GM23338 (cell line): Measurements from ENCODE around the gene BTBD9. TPM values are rescaled to one million over a fixed set of nuclear protein-coding genes. Genes with fewer than 3 reads are reported as not detected.

Experiments
- ATAC-seq: fragments of 200-7000 bp; cut with Tn5 transposase; 3 replicates; pipeline ENCODE4 v1.9.1; 2020
- DNase-seq: peaks from one replicate; pipeline ENCODE4 v3.0.0-alpha.2; 2015; ENCODE audit warnings: low spot score
- H2AFZ ChIP-seq: fragments of 200-600 bp; sonication (generic); 2 replicates; pipeline ENCODE4 v1.8.0; 2016; ENCODE audit warnings: antibody characterized with exemption, mild to moderate bottlenecking, moderate library complexity
- H3F3A ChIP-seq: fragments of 200-600 bp; sonication (generic); replicated peaks from 2 replicates; pipeline ENCODE4 v1.8.0; 2017; ENCODE audit warnings: antibody characterized with exemption, mixed run types, low read depth
- H3K27ac ChIP-seq: fragments of 200-600 bp; sonication (generic); 2 replicates; pipeline ENCODE4 v1.6.1; 2016; ENCODE audit warnings: low read depth
- H3K27me3 ChIP-seq: fragments of 200-600 bp; sonication (generic); 2 replicates; pipeline ENCODE4 v1.8.0; 2016; ENCODE audit warnings: mild to moderate bottlenecking, mixed run types, moderate library complexity; ENCODE audit not compliant: insufficient read depth
- H3K36me3 ChIP-seq: fragments of 200-600 bp; sonication (generic); 2 replicates; pipeline ENCODE4 v1.8.0; 2016; ENCODE audit warnings: mild to moderate bottlenecking; ENCODE audit not compliant: insufficient read depth
- H3K4me1 ChIP-seq: fragments of 200-600 bp; sonication (generic); 2 replicates; pipeline ENCODE4 v1.8.0; 2016; ENCODE audit warnings: mild to moderate bottlenecking, moderate library complexity; ENCODE audit not compliant: insufficient read depth
- H3K4me2 ChIP-seq: fragments of 200-600 bp; sonication (generic); 2 replicates; pipeline ENCODE4 v1.7.1; 2017; ENCODE audit warnings: mixed run types
- H3K4me3 ChIP-seq: fragments of 200-600 bp; sonication (generic); 2 replicates; pipeline ENCODE4 v1.6.1; 2016; ENCODE audit warnings: mixed run types
- H3K79me2 ChIP-seq: fragments of 200-600 bp; sonication (generic); replicated peaks from 2 replicates; pipeline ENCODE4 v1.8.0; 2017; ENCODE audit warnings: mild to moderate bottlenecking; ENCODE audit not compliant: insufficient read depth
- H3K9me2 ChIP-seq: fragments of 200-600 bp; sonication (generic); 2 replicates; pipeline ENCODE4 v1.8.0; 2017; ENCODE audit not compliant: insufficient read depth
- H4K20me1 ChIP-seq: fragments of 200-600 bp; sonication (generic); replicated peaks from 2 replicates; pipeline ENCODE4 v1.8.0; 2017; ENCODE audit warnings: mild to moderate bottlenecking; ENCODE audit not compliant: insufficient read depth
- H3K27ac Mint-ChIP-seq: 2 replicates; pipeline ENCODE4 v1.8.0; 2020; ENCODE audit warnings: inconsistent platforms, mild to moderate bottlenecking, moderate library complexity, mixed read lengths
- H3K27me3 Mint-ChIP-seq: 3 replicates; pipeline ENCODE4 v1.8.0; 2022; ENCODE audit warnings: low read depth, mild to moderate bottlenecking, moderate library complexity, mixed read lengths, inconsistent platforms; ENCODE audit not compliant: insufficient read depth, poor library complexity
- H3K36me3 Mint-ChIP-seq: 3 replicates; pipeline ENCODE4 v1.8.0; 2021; ENCODE audit warnings: low read depth, mild to moderate bottlenecking, inconsistent platforms, moderate library complexity, mixed read lengths
- H3K4me1 Mint-ChIP-seq: 3 replicates; pipeline ENCODE4 v1.8.0; 2020; ENCODE audit warnings: mild to moderate bottlenecking, inconsistent platforms, mixed read lengths
- H3K4me3 Mint-ChIP-seq: 3 replicates; pipeline ENCODE4 v1.8.0; 2021; ENCODE audit warnings: moderate library complexity, mild to moderate bottlenecking, inconsistent platforms, mixed read lengths
- H3K9me3 Mint-ChIP-seq: 3 replicates; pipeline ENCODE4 v1.8.0; 2020; ENCODE audit warnings: moderate library complexity, mild to moderate bottlenecking, inconsistent platforms, mixed read lengths
- CREB1 ChIP-seq: fragments of 250-450 bp; sonication (Bioruptor Pico); IDR thresholded peaks from 2 replicates; pipeline ENCODE4 v1.5.0; 2020; ENCODE audit warnings: low read depth, mild to moderate bottlenecking, moderate library complexity
- CTCF ChIP-seq, 2 experiments: fragments of 200-600 bp in 1 of 2; sonication (generic) in 1 of 2; conservative IDR thresholded peaks; 2 replicates each; pipeline versions ENCODE4 v1.5.1 to v1.6.1; 2016 to 2017; ENCODE audit warnings: antibody characterized with exemption in 2 of 2, low read depth in 2 of 2, mild to moderate bottlenecking in 2 of 2, moderate library complexity in 1 of 2
- ETS1 ChIP-seq: IDR thresholded peaks from 2 replicates; pipeline ENCODE4 v1.6.1; 2016; ENCODE audit warnings: antibody characterized with exemption
- EZH2 ChIP-seq: fragments of 200-600 bp; sonication (generic); IDR thresholded peaks from one replicate; pipeline ENCODE4 v1.8.0; 2017; ENCODE audit warnings: antibody characterized with exemption, mild to moderate bottlenecking, low read depth; ENCODE audit not compliant: unreplicated experiment
- EZH2phosphoT487 ChIP-seq: fragments of 200-600 bp; sonication (generic); IDR thresholded peaks from one replicate; pipeline ENCODE4 v1.8.1; 2018; ENCODE audit warnings: antibody characterized with exemption; ENCODE audit not compliant: unreplicated experiment
- JUNB ChIP-seq: IDR thresholded peaks from one replicate; pipeline ENCODE4 v1.6.1; 2016; ENCODE audit warnings: antibody characterized with exemption; ENCODE audit not compliant: unreplicated experiment
- NANOG ChIP-seq: IDR thresholded peaks from 2 replicates; pipeline ENCODE4 v1.6.1; 2016; ENCODE audit warnings: antibody characterized with exemption, borderline replicate concordance
- POLR2AphosphoS5 ChIP-seq: IDR thresholded peaks from 2 replicates; pipeline ENCODE4 v1.6.1; 2016; ENCODE audit warnings: antibody characterized with exemption, low read depth
- REST ChIP-seq: IDR thresholded peaks from one replicate; pipeline ENCODE4 v1.6.1; 2018; ENCODE audit warnings: antibody characterized with exemption; ENCODE audit not compliant: unreplicated experiment
- STAT1 ChIP-seq: IDR thresholded peaks from one replicate; pipeline ENCODE4 v1.6.1; 2016; ENCODE audit warnings: antibody characterized with exemption; ENCODE audit not compliant: unreplicated experiment
- ZNF114 ChIP-seq: fragments of 250-450 bp; sonication (Bioruptor Pico); IDR thresholded peaks from 2 replicates; pipeline ENCODE4 v1.5.0; 2020; ENCODE audit warnings: mild to moderate bottlenecking, moderate library complexity
- ZNF331 ChIP-seq: fragments of 250-450 bp; sonication (Bioruptor Pico); IDR thresholded peaks from 2 replicates; pipeline ENCODE4 v1.5.0; 2020; ENCODE audit warnings: low read depth, mild to moderate bottlenecking, moderate library complexity
- ZNF462 ChIP-seq: fragments of 250-450 bp; sonication (Bioruptor Pico); IDR thresholded peaks from 2 replicates; pipeline ENCODE4 v1.5.0; 2020; ENCODE audit warnings: mild to moderate bottlenecking, moderate library complexity
- polyA plus RNA-seq: library from polyadenylated mRNA; unstranded; fragments of >200 nt; fragmentation: Nextera tagmentation; extraction: Ambion mirVana; gene quantifications from 2 replicates; pipeline ENCODE4 v1.2.1, GENCODE V29; 2016
- total RNA-seq: library from RNA; depleted of rRNA; stranded (reverse); fragments of >200 nt; shearing (Covaris generic); gene quantifications from 2 replicates; pipeline ENCODE4 v1.2.3, GENCODE V29; 2014

Gene BTBD9
- total and polyA plus RNA-seq, 2 experiments from 2014 or later: 4.2 to 5.3 TPM

GRCh38 chr6:38150021-38150420 is 489.7 kb downstream of the BTBD9 start:
- no peaks in the 10 kb centered on the region for H3K27me3 ChIP-seq
- no peak overlapping the region for H3K4me2 ChIP-seq
- H3K4me1 Mint-ChIP-seq: peaks cover 44% of the 10 kb centered on the region
- H3K36me3 ChIP-seq: no peaks in the 10 kb centered on the region
- H3K4me3 ChIP-seq: no peak overlapping the region
- TF ChIP-seq STAT1 (no peak), CTCF (conservative IDR thresholded peaks at IDR 0.05; ENCODE audit: low read depth in 2 of 2) (no peak), ZNF462 (CRISPR knock-in tag) (no peak), ZNF114 (CRISPR knock-in tag) (no peak), JUNB (no peak), EZH2phosphoT487 (no peak), CREB1 (CRISPR knock-in tag) (no peak), REST (no peak), POLR2AphosphoS5 (no peak), EZH2 (no peak), NANOG (no peak), ETS1 (no peak), ZNF331 (CRISPR knock-in tag) (no peak)
- H3K27ac ChIP-seq: no peak overlapping the region
- no peak for DNase-seq
- no peak overlapping the region for H2AFZ ChIP-seq
- H3K27ac Mint-ChIP-seq: no peak overlapping the region
- H3K9me3 Mint-ChIP-seq: no peaks in the 10 kb centered on the region
- H4K20me1 ChIP-seq: 0 out of 2 replicates have a peak, but pooled peaks cover 3% of the 10 kb centered on the region
- no peaks in the 10 kb centered on the region for H3K9me2 ChIP-seq
- no peak overlapping the region for H3K4me3 Mint-ChIP-seq
- H3K79me2 ChIP-seq: peaks cover 10% of the 10 kb centered on the region; the same call in 1 of the 2 replicates
- no peaks in the 10 kb centered on the region for H3F3A ChIP-seq
- no peaks in the 10 kb centered on the region for H3K36me3 Mint-ChIP-seq
- peaks cover 15% of the 10 kb centered on the region for H3K4me1 ChIP-seq
- no peak for ATAC-seq
- H3K27me3 Mint-ChIP-seq: peaks cover 7% of the 10 kb centered on the region
